ENCODE measurements around the gene KCNQ1. TPM values are rescaled to one million over a fixed set of nuclear protein-coding genes. Genes with fewer than 3 reads are reported as not detected.

The KCNQ1 gene
- total RNA-seq, 1 donor from 2014 or later, result 4.8 TPM

- Mint-ChIP-seq H3K9me3 (peaks cover 4% of the 10 kb centered on the region), H3K27ac (no peak overlapping the region), H3K4me1 (ENCODE audit: unreplicated experiment) (peaks cover 22% of the 10 kb centered on the region), H3K36me3 (no peaks in the 10 kb centered on the region), H3K27me3 (no peaks in the 10 kb centered on the region), H3K4me3 (no peak overlapping the region)
- TF ChIP-seq CTCF (conservative IDR thresholded peaks at IDR 0.05), result no peak
- no peak for DNase-seq (ENCODE audit: extremely low spot score, unreplicated experiment)
These were observed 309.2 kb downstream of the KCNQ1 start for GRCh38 chr11:2754008-2754407.

GRCh38 chr11:2755071-2755470 lies 310.3 kb downstream of the KCNQ1 start:
- Mint-ChIP-seq H3K9me3 (peaks cover 4% of the 10 kb centered on the region), H3K36me3 (no peaks in the 10 kb centered on the region), H3K4me1 (ENCODE audit: unreplicated experiment) (peaks cover 20% of the 10 kb centered on the region), H3K27ac (no peak overlapping the region), H3K4me3 (no peak overlapping the region), H3K27me3 (no peaks in the 10 kb centered on the region)
- no peak for DNase-seq (ENCODE audit: extremely low spot score, unreplicated experiment)
- TF ChIP-seq CTCF (conservative IDR thresholded peaks at IDR 0.05), result no peak

GRCh38 chr11:2758751-2759150 lies 313.9 kb downstream of the KCNQ1 start:
- peaks cover 4% of the 10 kb centered on the region for H3K4me1 Mint-ChIP-seq (ENCODE audit: unreplicated experiment)
- no peaks in the 10 kb centered on the region for H3K27me3 Mint-ChIP-seq
- H3K27ac Mint-ChIP-seq, result no peak overlapping the region
- TF ChIP-seq CTCF (conservative IDR thresholded peaks at IDR 0.05), result no peak
- no peaks in the 10 kb centered on the region for H3K36me3 Mint-ChIP-seq
- no peak overlapping the region for H3K4me3 Mint-ChIP-seq
- H3K9me3 Mint-ChIP-seq, result peaks cover 4% of the 10 kb centered on the region
- DNase-seq (ENCODE audit: extremely low spot score, unreplicated experiment), result peak; percentile 22

- H3K27ac Mint-ChIP-seq, result no peak overlapping the region
- peak; percentile 51 for DNase-seq (ENCODE audit: extremely low spot score, unreplicated experiment)
- no peak overlapping the region for H3K4me3 Mint-ChIP-seq
- H3K9me3 Mint-ChIP-seq, result peaks cover 4% of the 10 kb centered on the region
- H3K36me3 Mint-ChIP-seq, result no peaks in the 10 kb centered on the region
- no peak for TF ChIP-seq CTCF (conservative IDR thresholded peaks at IDR 0.05)
- H3K27me3 Mint-ChIP-seq, result no peaks in the 10 kb centered on the region
- peaks cover 10% of the 10 kb centered on the region for H3K4me1 Mint-ChIP-seq (ENCODE audit: unreplicated experiment)
These were observed 314.7 kb downstream of the KCNQ1 start for GRCh38 chr11:2759228-2760195.

- no peak for TF ChIP-seq CTCF (conservative IDR thresholded peaks at IDR 0.05)
- no peaks in the 10 kb centered on the region for H3K27me3 Mint-ChIP-seq
- peak; percentile 62 for DNase-seq (ENCODE audit: extremely low spot score, unreplicated experiment)
- H3K9me3 Mint-ChIP-seq, result peaks cover 4% of the 10 kb centered on the region
- peaks cover 14% of the 10 kb centered on the region for H3K4me1 Mint-ChIP-seq (ENCODE audit: unreplicated experiment)
- H3K27ac Mint-ChIP-seq, result no peak overlapping the region
- H3K4me3 Mint-ChIP-seq, result no peak overlapping the region
- no peaks in the 10 kb centered on the region for H3K36me3 Mint-ChIP-seq
These were observed 315.5 kb downstream of the KCNQ1 start for GRCh38 chr11:2760196-2760871.

Data from type B pancreatic cell (in vitro differentiated cells).